Effector CD4-positive, alpha-beta T cell (primary cell): Measurements from ENCODE around the gene DARS1.
A peak's percentile ranks its signal among the peaks of the same experiment; 100 is the strongest.

ENCODE experiments used
- DNase-seq: peaks from one replicate; pipeline ENCODE4 v3.0.0-alpha.2; 2020

The DARS1 gene

GRCh38 chr2:136014411-136014810, 29.0 kb upstream of the DARS1 start:
- no peak for DNase-seq

DNA sequence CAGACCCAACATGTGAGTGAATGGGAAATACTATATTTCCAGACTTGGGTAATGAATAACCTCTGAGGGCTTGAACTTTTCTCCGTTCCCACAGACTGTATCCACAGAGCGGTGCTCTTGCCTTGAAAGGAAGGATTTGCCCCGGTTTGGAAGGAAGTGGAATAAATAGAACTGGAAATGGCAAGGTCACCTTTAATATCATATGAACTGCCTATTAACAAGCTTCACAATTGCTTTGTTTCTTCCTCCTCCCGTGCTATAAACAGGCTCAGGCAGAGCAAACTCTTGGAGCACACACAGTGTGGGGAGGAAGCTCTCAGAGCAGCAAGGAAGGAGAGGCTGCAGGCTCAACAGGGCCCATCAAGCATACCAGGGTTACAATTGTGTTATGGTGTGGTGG, 28.5 kb upstream of the DARS1 start:
- no peak for DNase-seq

DNA sequence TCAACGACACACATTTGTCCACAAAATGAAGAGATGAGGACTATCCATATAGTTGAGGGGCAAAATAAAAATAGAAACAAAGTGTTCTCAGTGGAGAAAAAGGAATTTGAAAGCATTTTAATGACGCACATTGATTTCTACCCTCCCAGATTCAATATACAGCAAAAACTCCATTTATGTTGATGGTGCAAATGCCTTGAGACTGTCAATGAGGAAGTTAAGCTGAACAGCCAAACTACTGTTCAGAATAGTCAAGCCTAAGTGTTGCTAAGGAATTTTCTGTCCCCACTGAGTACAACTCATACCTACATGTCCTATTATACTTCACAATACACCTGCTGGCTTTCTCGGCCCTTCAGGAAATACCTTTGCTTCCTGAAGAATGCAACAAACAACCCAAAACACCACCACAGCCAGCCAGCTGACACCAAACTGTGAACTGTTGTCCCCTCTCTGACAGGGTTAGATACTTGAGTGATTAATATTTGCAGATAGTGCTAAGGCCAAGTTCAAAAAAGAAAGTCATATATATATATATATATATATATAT, 27.8 kb upstream of the DARS1 start:
- no peak for DNase-seq

DNA sequence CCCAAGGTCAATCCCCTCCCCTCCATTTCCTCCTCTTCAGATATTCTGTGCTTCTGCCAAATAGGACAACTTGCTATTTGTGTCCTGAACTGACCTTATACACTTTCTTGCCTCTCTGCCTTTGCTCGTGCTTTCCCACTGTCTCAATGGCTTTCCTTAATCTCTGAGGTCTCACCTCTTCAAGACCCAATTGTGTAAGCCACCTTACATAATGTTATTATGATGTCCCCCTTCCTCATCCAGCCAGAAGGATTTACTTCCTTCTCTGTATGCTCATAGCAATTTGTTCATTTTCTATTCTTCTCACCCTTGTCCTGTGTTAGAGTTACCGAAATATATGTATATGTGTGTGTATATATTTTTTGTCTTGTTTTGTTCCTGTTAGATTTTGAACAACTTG, 26.9 kb upstream of the DARS1 start:
- DNase-seq = no peak

GRCh38 chr2:136010126-136010525, 24.7 kb upstream of the DARS1 start:
- no peak for DNase-seq

GRCh38 chr2:136008205-136008865, 22.9 kb upstream of the DARS1 start:
- peak; percentile 34 for DNase-seq

DNA sequence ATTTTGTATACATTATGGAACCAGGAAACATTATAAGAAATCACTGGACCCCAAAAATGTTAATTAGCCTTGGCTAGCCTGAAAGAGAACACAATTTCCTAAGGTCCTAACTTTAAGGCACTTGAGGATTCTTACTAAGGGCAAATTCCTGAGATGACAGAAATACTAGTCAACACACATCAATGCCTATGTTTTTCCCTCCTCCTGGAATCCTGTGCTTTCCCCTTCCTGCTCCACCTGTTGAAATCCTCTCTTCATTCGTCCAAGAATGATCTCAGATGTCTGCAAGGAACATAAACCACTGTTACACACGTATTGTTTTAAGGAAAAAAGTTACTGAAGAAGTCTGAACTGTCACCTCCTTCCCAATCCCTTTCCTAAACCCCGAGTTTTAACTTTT, 21.2 kb upstream of the DARS1 start:
- no peak for DNase-seq

DNA sequence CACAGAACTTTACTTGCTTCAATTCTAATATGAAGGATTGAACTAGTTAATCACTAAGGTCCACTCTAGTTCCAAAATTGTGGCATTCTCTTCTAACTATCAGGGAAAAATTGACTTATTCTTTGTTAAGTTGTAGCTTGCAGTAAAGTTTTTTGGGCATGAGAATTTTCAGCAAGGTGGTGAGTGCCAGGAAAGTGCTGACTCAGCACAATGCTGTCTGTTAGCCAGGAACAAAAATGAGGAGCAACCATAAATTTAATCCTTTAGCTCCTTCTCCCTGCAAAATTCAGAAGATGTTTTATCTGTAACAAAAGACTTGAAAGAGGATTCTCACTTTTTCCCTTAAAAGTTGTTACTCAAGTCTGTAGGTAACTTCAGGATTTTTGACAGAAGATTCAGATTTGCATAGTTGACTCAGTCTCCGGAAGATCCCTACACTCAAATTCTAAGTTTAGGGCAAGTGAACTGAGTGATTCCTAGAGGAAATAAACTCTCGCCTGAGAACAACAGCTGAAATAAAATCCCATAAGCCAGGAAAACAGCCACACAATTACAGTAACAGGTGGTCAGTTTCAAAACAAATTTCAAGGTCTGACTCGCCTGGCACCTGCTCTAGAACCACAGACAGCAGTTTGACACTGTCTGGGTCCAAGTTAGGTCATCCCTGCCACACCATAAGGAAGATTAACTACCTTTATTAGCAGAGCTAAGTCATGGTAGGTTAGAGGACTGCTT, 20.2 kb upstream of the DARS1 start:
- no peak for DNase-seq

DNA sequence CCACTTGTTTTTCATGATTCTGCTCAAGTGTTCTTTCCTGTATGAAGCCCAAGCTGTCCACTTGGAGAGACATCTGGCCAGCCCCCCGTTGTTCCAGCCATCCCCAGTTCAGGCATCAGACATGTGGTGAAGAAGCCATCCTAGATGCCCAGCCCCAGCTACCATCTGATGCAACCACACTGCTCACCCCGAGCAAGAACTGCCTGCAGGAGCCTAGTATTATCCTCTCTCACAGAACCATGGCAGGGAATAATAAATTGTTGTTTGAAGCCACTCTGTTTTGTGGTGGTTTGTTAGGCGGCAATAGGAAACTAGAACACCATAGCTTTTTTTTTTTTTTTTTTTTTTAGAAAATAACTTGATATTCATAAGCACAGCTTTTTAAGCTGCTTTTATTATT, 19.5 kb upstream of the DARS1 start:
- DNase-seq = no peak

DNA sequence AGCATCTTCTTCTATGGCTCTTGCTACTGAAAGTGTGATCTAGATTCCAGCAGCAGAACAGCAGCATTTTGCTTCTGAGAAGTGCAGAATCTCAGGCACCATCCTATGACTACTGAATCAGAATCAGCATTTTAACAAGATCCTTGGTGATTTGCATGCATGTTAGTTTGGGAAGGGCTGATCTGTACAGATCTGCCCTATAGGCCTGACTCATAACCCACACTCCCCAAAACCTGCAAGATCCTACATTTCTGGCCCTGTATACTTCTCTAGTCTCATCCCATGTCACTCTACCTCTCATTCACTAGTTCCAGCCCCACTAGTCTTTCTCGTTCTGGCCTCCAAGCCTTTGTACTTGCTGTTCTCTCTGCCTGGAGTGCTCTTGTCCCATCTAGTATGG, 15.7 kb upstream of the DARS1 start:
- no peak for DNase-seq

GRCh38 chr2:136000502-136000901, 15.1 kb upstream of the DARS1 start:
- no peak for DNase-seq

- no peak for DNase-seq
These were observed 14.5 kb upstream of the DARS1 start for GRCh38 chr2:135999899-136000298.

DNA sequence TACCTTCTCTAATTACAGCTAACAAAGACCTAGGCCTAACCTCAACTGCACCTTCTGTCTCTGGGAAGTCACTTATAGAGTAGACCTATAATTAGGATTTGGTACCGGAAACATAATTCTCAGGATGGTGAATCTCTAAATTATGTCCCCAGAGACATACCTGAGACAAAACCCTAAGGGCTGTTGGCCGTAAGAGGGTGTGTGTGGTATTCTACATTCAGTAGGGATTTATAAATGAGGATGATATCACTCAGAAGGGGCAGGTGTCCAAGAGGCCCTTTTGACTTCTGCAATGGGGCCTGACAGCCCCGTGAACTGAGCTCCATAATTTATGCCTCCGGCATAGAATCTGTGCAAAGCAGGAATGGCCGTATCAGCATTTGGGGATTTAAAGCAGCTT, 13.5 kb upstream of the DARS1 start:
- DNase-seq = no peak

GRCh38 chr2:135997380-135997779, 12.0 kb upstream of the DARS1 start:
- no peak for DNase-seq

DNA sequence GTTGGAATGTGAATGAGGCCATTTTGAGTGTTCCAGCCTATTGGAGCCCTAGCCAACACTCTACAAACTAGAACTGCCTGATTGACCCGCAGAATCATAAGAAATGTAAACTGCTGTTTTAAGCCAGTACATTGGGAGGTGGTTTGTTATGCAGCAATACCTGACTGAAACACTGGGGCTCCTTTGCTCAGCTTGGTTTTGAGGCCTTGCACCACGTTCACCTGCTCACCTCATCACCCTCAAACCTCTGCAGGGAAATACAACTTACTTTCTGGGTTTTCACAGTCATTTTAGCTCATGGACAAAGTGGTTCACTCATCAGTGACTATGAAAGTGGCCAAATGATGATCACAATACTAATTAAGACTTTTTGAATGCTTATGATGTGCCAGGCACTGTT, 10.9 kb upstream of the DARS1 start:
- no peak for DNase-seq

DNA sequence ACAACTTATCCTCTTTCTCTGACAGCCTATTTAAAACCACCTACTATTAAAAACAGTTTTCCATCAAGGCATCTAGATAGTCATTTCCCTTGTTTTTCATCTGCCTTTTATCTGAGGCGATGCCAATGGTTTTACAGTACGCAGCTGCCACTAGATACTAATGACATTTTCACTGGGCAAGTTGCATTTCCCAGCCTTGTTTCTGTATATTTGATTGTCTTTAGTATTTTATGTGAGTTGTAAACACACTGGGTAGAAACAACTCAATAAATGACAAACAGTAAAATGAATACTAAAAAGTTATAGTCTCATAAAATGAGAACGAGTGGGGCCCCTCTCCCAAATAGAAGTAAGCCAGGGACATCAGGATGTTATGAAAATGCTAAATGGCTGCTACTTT, 8.9 kb upstream of the DARS1 start:
- no peak for DNase-seq

DNA sequence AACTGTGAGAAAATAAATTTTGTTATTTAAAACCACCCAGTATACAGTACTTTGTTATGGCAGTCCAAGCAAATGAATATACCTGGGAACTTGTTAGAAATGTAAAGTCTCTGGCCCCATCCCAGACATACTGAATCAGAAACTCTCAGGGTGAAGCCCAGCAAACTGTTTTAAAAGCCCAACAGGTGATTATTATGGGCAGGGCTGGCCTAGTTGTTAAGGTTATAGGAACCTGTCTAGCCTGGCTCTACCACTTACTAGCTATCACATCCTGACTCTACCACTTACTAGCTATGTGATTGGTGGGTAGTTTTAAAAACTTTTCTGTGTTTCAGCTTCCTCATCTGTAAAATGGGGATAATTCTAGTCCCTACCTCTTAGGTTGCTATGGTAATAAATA, 8.0 kb upstream of the DARS1 start:
- DNase-seq = no peak

- DNase-seq = no peak
These were observed 6.4 kb upstream of the DARS1 start for GRCh38 chr2:135991861-135992260.

DNA sequence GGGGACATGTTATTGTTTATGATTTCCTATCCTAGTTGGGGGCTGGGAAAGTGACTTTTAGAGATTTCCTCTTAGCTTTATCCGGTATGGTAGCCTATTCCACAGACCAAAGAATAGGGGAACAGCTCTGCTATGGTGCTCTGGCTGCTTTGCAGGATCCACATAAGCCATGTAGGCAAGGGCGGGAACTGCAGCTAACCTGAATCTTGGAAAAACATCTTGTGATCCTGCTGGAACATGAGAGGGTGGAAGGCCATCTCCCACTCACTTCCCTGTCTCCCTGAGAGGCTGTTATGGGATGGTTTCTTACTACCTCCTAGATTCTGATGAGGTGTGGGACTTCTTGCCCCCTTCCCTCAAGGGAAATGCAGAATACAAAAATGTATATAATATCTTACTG, 2.0 kb upstream of the DARS1 start:
- DNase-seq = no peak

- DNase-seq = no peak
These were observed 1.1 kb upstream of the DARS1 start for GRCh38 chr2:135986507-135986906.

DNA sequence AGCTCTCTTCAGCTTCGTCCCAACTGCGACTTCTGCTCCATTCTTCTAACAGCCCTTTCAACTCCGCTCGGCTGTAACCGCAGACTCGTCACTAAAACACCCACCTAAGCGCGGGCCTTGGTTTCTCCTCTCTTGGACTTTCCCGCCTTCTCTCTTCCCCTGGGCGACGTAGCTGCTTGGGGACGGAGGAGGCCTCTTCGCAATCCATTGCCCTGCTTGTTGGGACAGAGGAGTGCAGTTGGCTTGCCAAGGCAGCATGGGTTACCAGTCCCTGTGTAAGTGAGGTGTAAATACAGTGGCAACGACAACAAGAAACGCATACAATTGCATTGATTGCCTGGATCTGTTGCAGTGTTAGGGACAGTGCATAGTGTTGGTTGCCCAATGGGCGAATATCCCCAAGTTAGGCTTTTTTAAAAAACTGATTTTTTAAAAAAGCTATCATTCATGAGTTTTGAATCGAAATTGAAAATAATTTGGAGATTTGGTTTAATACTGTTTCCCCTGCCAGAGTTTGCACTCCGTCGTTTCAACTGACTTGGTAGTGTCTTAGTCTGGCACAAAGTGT, 484 bp upstream of the DARS1 start:
- peak; percentile 59 for DNase-seq

DNA sequence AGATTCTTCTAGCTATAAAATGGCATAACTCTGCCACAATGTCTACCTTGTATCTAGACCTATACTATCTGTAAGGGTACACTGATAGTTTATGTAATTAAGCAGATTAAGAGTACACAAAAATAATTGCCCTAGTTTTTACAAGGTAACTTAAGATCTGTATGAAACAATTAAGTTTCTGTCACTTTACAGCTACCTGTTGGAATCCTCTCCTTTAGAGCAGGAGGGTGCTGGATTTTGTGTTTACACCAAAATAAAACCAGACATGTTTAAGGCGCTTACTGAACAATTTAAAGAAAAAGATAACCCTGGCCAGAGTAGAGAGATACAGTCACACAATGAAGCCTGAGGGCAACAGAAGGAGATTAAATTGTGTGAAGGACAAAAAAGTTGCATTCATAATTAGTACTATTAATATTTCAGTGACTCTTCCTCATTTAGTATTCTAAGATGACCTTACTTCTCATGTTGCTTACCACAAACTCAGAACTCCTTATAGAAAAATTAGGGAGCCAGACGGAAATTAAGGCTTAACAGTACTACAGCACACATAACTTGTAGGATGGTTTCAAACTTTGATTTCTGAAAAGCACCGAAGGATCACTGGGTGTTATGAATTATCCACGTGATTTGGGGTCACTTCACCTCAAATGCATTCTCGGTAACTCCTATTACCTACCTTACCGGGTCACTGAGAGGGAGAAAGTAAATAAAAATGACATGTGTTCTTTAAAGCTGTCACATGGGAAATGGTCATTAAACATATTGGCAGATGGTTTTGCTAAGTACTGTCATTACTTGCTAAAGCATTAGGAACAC, 1.0 kb downstream of the DARS1 start:
- DNase-seq = no peak

DNA sequence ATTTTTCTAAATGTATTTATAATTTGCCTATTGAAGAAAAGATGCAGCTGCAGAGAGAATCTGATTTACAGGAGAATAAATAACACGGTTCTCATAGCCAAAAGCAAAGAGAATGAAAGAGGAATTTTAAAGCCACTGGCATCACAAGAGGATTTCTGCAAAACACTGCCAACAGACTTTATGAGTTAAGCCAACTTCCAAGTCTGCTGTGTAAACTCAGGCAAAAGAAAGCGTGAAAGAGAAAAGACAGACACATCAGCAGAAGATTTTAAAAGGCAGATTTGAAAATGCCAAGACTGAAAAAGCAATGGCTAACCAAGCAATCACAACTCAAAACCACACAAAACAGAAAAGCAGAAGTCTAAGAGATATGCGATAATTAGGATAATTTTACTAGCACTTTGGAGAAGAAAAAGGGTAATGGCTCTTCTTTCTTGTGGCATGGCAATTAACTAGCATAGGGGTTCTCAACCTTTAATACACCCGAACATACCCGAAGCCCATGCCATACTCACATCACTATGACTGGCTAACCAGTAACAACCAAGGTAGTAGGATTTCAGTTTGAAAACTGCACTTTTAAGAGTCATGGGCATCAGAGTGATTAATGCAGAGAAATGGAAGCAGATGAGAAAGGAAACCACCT, 4.9 kb downstream of the DARS1 start:
- no peak for DNase-seq
